ENCODE measurements around the gene GRIK1.

GRCh38 chr21:29496337-29496736 is 443.5 kb downstream of the GRIK1 start:
- TF ChIP-seq CTCF (conservative IDR thresholded peaks at IDR 0.05 in 1 of 2, IDR thresholded peaks at IDR 0.05 in 1 of 2; ENCODE audit: extremely low read depth in 1 of 2, insufficient read depth in 1 of 2, low read depth in 1 of 2, low read length in 2 of 2) = no peak
- no peak for TF ChIP-seq EZH2 (IDR thresholded peaks at IDR 0.05; ENCODE audit: borderline replicate concordance, low read length)
